Coronary artery (tissue), 2 donors: Measurements from ENCODE around the gene ATP23.

ENCODE experiments used
- DNase-seq: peaks from one replicate; pipeline ENCODE4 v3.0.0-alpha.2; 2017; ENCODE audit warnings: low spot score
- H3K27ac ChIP-seq, 2 donors: fragments of 200-600 bp; sonication (generic); one replicate each; pipeline ENCODE4 v1.5.1; 2016 to 2019
- H3K4me3 ChIP-seq: fragments of 200-600 bp; sonication (generic); 2 replicates; pipeline ENCODE4 v1.5.1; 2016; ENCODE audit warnings: mild to moderate bottlenecking, moderate library complexity
- TF ChIP-seq, protein P1 (sequence below): fragments of 200-600 bp; sonication (generic); IDR thresholded peaks from one replicate; pipeline ENCODE4 v1.5.1; 2019; ENCODE audit warnings: antibody characterized with exemption

Gene ATP23

DNA sequence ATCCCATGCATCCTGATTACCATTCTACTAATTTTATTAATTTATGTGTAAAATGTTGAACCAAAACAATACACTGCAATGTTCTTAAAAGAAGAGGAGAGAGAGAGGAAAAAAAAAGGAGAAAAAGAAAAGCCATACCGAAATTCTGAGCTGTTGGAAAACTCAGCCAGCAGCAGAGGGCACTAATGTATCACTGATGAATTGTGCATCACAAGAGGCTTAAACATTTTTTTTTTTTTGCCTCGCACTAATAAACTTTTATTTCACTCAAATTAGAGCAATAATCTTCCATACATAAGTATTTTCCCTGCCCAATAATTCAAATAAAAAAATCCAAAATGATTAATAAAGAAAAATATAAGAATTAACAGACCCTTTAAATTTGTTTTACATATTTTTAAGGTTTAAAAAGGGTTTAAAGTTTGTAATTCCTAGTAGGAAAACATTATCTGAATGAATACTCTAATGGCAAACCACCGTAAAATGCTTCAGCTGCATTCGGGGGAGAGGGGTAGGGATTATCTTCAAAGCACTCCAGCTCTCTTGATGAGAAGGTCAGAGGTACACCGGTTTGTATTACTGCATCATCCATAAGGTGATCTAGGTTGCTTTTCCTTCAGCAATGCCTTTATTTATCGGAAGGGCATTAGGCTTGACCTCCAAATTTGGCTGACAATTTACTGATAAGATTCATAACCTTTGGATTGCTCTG lies 41.9 kb downstream of the ATP23 start:
- H3K4me3 ChIP-seq, result no peak overlapping the region
- TF ChIP-seq, protein P1, sequence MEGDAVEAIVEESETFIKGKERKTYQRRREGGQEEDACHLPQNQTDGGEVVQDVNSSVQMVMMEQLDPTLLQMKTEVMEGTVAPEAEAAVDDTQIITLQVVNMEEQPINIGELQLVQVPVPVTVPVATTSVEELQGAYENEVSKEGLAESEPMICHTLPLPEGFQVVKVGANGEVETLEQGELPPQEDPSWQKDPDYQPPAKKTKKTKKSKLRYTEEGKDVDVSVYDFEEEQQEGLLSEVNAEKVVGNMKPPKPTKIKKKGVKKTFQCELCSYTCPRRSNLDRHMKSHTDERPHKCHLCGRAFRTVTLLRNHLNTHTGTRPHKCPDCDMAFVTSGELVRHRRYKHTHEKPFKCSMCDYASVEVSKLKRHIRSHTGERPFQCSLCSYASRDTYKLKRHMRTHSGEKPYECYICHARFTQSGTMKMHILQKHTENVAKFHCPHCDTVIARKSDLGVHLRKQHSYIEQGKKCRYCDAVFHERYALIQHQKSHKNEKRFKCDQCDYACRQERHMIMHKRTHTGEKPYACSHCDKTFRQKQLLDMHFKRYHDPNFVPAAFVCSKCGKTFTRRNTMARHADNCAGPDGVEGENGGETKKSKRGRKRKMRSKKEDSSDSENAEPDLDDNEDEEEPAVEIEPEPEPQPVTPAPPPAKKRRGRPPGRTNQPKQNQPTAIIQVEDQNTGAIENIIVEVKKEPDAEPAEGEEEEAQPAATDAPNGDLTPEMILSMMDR, result no peak
- H3K27ac ChIP-seq, result no peak overlapping the region
- no peak for DNase-seq

DNA sequence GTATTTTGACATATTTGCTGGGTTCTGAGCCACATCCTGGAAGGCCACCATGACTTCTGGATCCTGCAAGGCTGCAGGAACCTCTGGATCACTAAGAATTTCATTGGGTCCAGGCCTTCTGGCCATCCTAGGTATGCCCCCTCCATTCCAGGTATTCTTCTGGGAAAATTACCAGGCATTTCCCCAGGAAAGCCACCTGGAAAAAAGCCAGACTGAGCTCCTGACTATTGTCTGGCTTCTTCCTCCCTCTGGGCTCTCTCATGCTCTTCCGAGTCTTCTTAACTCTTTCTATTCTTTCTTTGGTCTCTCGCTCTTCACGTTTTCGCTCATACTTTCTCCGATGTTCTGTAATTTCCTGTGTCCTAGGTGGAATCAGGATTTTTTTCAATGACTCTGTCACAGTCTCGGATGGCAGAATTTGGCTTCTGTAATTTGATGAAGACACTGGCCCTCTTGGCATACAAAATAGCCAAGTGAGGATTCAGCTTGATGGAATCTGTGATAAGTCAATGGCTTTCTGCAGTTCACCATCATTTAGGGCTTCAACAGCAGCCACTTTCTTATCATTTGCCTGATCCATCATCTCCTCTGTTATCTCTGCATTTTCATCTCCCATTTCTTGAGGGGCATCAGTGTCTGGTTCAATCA lies 42.6 kb downstream of the ATP23 start:
- TF ChIP-seq, protein P1, result no peak
- no peak for DNase-seq
- no peak overlapping the region for H3K27ac ChIP-seq
- H3K4me3 ChIP-seq, result no peak overlapping the region

DNA sequence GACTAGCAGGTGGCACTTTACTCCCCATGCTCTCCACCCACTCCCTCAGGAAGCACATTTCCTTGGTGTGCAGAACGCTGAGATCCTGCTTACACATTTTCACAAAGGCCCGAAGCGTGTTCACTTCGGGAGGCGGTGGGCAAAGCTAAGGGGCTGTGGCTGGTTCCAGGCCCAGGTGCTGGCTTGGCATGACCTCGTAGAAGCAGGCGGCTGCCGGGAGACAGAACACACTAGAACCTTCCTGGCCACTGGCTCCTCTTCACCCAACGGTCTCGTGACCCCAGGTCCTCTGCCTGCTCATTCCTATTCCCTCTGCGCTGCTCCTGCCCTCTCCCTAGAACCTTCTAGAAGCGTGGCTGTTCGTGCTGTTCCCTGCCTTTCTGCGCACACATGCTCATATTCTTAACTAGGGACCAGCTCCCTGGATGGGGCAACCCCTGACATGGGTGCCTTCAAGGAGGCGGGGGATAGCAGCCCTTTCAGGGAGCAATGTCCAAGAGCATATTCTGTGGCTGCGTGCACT lies 43.3 kb downstream of the ATP23 start:
- H3K27ac ChIP-seq, result no peak overlapping the region
- H3K4me3 ChIP-seq, result no peak overlapping the region
- TF ChIP-seq, protein P1, result no peak
- no peak for DNase-seq

DNA sequence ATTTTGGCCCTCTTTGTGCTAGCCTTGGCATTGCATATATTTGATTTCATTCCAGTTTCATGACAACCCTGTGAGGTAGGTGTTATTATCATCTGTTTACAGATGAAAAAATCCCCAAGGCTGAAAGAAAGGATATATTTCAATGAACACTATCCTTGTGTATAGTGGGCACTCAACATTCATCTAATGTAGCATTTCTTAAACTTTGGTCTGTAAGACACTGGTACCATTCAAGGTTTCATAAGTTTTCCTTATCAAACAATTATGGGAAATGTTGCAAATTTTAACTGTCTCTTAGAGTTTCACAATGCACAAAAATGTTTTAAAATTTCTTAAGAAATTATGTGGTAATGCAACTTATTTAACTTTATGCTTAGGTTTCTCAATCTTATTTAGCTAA lies 44.3 kb downstream of the ATP23 start:
- Histone ChIP-seq H3K4me3 (no peak overlapping the region), H3K27ac (no peak overlapping the region)
- TF ChIP-seq, protein P1, result no peak
- DNase-seq, result no peak

DNA sequence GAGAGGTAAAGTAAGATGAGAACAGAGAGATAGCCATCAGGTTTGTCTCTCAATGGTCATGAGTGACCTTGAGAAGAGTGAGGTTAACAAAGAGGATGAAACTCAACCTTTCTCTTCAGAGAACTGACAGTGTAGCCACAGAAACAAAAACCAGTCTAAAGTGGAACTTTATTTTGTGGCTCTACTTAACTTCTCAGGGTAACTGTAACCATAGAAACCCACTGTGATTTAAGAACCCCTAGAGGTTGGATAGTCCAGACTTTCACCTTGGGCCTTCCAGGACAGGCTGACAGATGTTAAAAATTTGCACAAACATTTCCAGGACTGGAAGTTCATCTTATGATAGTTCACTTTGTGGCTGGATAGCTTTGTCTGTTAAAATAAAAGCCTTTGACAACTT lies 48.5 kb downstream of the ATP23 start:
- Histone ChIP-seq H3K4me3 (no peak overlapping the region), H3K27ac (no peak overlapping the region)
- DNase-seq, result no peak
- TF ChIP-seq, protein P1, result no peak

DNA sequence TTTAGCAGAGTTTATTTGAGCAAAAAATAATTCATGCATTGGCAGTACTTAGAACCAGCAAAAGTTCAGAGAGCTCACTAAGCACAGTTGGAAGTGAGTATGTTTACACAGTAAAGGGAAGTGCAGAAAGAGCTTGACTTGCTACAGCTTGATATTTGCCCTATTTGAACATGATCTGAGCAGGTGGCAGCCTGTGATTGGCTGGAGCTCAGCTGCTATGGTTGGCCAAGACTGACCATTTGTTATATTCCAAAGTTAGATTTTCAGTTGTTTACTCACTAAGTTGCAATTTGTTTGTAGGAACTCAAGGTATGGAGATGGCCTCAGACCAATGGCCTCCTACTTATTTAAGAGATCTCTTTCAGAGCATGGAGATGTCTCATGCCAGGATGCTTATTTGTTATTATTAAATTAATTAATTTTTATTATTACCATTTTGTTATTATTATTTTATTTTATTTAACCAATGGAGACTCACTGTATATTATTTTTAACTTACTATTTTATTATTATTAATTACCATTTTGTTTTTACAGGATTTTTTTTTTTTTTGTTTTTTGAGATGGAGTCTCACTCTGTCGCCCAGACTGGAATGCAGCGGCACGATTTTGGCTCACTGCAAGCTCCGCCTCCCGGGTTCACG lies 49.0 kb downstream of the ATP23 start:
- H3K4me3 ChIP-seq, result no peak overlapping the region
- TF ChIP-seq, protein P1, result no peak

More for the DNA sequence above, 49.0 kb downstream of the ATP23 start:
- no peak overlapping the region for H3K27ac ChIP-seq
- DNase-seq, result no peak
